ENCODE results near the gene ECSIT.
"Not testable (repeated sequence)": the region's sequence is repeated elsewhere in the genome, so short reads cannot be mapped to it uniquely, and the experiment has no call there.

ECSIT gene

DNA sequence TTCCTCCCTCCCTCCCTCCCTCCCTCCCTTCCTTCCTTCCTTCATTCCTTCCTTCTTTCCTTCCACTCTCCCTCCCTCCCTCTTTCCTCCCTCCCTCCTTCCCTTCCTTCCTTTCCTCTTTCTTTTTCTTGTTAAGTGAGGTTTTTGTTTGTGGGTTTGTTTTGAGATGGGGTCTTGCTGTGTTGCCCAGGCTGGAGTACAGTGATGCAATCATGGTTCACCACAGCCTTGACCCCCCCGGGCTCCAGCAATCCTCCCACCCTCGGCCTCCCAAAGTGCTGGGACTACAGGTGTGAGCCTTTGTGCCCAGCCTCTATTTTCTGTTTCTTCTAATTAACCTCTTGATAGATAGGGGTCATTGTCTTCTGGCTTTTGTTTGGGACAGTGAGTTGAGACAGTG, 67.5 kb downstream of the ECSIT start:
- H3K9me3 ChIP-seq (replicated peaks in 1 of 11), result no peaks in the 10 kb centered on the region
- H3K4me1 ChIP-seq, result peaks cover 0 to 20% (median 5%) of the 10 kb centered on the region in 10 experiments; a peak in 9 of 20 replicates

DNA sequence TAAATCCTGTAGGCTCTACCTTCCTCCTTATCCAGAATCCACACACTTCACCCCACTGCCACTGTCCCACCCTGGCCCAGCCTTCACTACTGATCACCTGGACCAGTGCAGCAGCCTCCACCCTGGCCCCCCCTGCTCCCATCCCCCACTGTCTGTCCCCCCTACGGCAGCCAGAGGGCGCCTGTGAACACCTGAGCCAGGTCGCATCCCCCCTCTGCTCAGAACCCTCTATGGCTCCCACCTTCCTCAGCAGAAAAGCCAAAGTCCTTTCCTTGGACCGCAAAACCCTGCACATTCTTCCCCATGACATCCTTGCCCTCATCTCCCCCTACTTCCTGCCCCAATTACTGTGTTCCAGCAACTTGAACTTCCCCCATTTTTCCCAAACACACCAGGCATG, 68.7 kb downstream of the ECSIT start:
- H3K4me2 ChIP-seq, result no peak overlapping the region
- H3K4me1 ChIP-seq, result peaks cover 0 to 13% (median 0%) of the 10 kb centered on the region in 10 experiments; a peak in 6 of 20 replicates
- H3K27me3 ChIP-seq, result no peaks in the 10 kb centered on the region
- no peak overlapping the region for H3K9ac ChIP-seq
- no peaks in the 10 kb centered on the region; a peak in 2 of 22 replicates for H4K20me1 ChIP-seq
- no peaks in the 10 kb centered on the region for H3K9me3 ChIP-seq (replicated peaks in 1 of 11)
- H3K27ac ChIP-seq, result no peak overlapping the region
- TF ChIP-seq Cebpa-rat (IDR thresholded peaks at IDR 0.05), result no peak
- no peaks in the 10 kb centered on the region for H3K36me3 ChIP-seq
- no peak overlapping the region for H3K4me3 ChIP-seq

More for the DNA sequence above, 67.5 kb downstream of the ECSIT start:
- H3K27ac ChIP-seq, result no peak overlapping the region
- no peaks in the 10 kb centered on the region for H3K27me3 ChIP-seq
- H3K36me3 ChIP-seq, result no peaks in the 10 kb centered on the region
- H3K4me3 ChIP-seq, result no peak overlapping the region
- H4K20me1 ChIP-seq, result no peaks in the 10 kb centered on the region; a peak in 2 of 22 replicates
- no peak overlapping the region for H3K9ac ChIP-seq
- TF ChIP-seq Cebpa-rat (IDR thresholded peaks at IDR 0.05), result no peak
- no peak overlapping the region for H3K4me2 ChIP-seq

GRCh38 chr19:11458912-11459311, 70.0 kb downstream of the ECSIT start:
- H3K4me2 ChIP-seq; H3K4me1 ChIP-seq; H3K36me3 ChIP-seq; H3K4me3 ChIP-seq; H3K9ac ChIP-seq; H3K9me3 ChIP-seq (replicated peaks in 1 of 11); H3K27me3 ChIP-seq; H3K27ac ChIP-seq; H4K20me1 ChIP-seq: not testable (repeated sequence)

- no peak overlapping the region for H3K9ac ChIP-seq
- no peak for TF ChIP-seq Cebpa-rat (IDR thresholded peaks at IDR 0.05)
Observed at GRCh38 chr19:11458236-11458900, 70.6 kb downstream of the ECSIT start.

GRCh38 chr19:11457831-11458230, 71.1 kb downstream of the ECSIT start:
- no peak for TF ChIP-seq Cebpa-rat (IDR thresholded peaks at IDR 0.05)
- no peak overlapping the region for H3K4me3 ChIP-seq
- H3K36me3 ChIP-seq, result no peaks in the 10 kb centered on the region
- peaks cover 0 to 2% (median 0%) of the 10 kb centered on the region in 11 experiments; a peak in 2 of 22 replicates for H4K20me1 ChIP-seq
- no peaks in the 10 kb centered on the region; a peak in 1 of 20 replicates for H3K4me1 ChIP-seq
- H3K27ac ChIP-seq, result no peak overlapping the region
- H3K4me2 ChIP-seq, result no peak overlapping the region
- H3K27me3 ChIP-seq, result no peaks in the 10 kb centered on the region
- no peak overlapping the region for H3K9ac ChIP-seq
- H3K9me3 ChIP-seq (replicated peaks in 1 of 11), result no peaks in the 10 kb centered on the region

More at GRCh38 chr19:11458236-11458900, 70.6 kb downstream of the ECSIT start:
- H3K9me3 ChIP-seq (replicated peaks in 1 of 11), result no peaks in the 10 kb centered on the region
- no peaks in the 10 kb centered on the region for H3K27me3 ChIP-seq
- H3K4me1 ChIP-seq, result peaks cover 0 to 5% (median 0%) of the 10 kb centered on the region in 10 experiments; a peak in 3 of 20 replicates
- no peaks in the 10 kb centered on the region for H3K36me3 ChIP-seq
- no peaks in the 10 kb centered on the region; a peak in 2 of 22 replicates for H4K20me1 ChIP-seq
- no peak overlapping the region for H3K27ac ChIP-seq
- no peak overlapping the region for H3K4me3 ChIP-seq
- no peak overlapping the region for H3K4me2 ChIP-seq

GRCh38 chr19:11457115-11457514, 71.8 kb downstream of the ECSIT start:
- no peak overlapping the region for H3K4me2 ChIP-seq
- H3K4me1 ChIP-seq, result peaks cover 0 to 1% (median 0%) of the 10 kb centered on the region in 10 experiments; a peak in 5 of 20 replicates
- H3K36me3 ChIP-seq, result no peaks in the 10 kb centered on the region
- peaks cover 0 to 5% (median 0%) of the 10 kb centered on the region in 11 experiments; a peak in 2 of 22 replicates for H4K20me1 ChIP-seq
- no peak overlapping the region for H3K9ac ChIP-seq
- H3K27me3 ChIP-seq, result no peaks in the 10 kb centered on the region
- no peak overlapping the region for H3K4me3 ChIP-seq
- H3K27ac ChIP-seq, result no peak overlapping the region
- no peak for TF ChIP-seq Cebpa-rat (IDR thresholded peaks at IDR 0.05)
- H3K9me3 ChIP-seq (replicated peaks in 1 of 11), result no peaks in the 10 kb centered on the region

DNA sequence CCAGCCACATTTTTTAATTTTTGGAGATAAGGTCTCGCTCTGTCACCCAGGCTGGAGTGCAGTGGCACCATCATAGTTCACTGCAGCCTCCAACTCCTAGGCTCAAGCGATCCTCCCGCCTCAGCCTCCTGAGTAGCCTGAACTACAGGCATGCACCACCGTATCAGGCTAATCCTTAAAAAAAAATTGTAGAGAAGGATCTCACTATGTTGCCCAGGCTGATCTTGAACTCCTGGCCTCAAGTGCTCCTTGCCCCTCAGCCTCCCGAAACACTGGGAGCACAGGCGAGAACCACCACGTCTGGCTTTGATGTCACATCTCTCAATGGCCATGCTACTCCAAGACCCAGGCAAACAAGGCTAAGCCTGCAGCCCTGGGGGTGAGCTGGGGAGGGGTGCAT, 72.3 kb downstream of the ECSIT start:
- no peaks in the 10 kb centered on the region for H3K27me3 ChIP-seq
- H3K4me1 ChIP-seq, result peaks cover 0 to 6% (median 0%) of the 10 kb centered on the region in 10 experiments; a peak in 5 of 20 replicates
- no peak overlapping the region for H3K27ac ChIP-seq
- H3K4me2 ChIP-seq, result no peak overlapping the region
- H3K4me3 ChIP-seq, result no peak overlapping the region
- H4K20me1 ChIP-seq, result peaks cover 0 to 5% (median 0%) of the 10 kb centered on the region in 11 experiments; a peak in 2 of 22 replicates
- H3K9me3 ChIP-seq (replicated peaks in 1 of 11), result no peaks in the 10 kb centered on the region
- no peaks in the 10 kb centered on the region for H3K36me3 ChIP-seq
- no peak for TF ChIP-seq Cebpa-rat (IDR thresholded peaks at IDR 0.05)
- no peak overlapping the region for H3K9ac ChIP-seq

Data from BLaER1 treated with 17β-estradiol and CSF1 and Interleukin-3, amounts not matched to agents 10 nM and 100 nM (cell line).